Left kidney (tissue), 8 donors: ENCODE results near the gene MYH10. TPM values are rescaled to one million over a fixed set of nuclear protein-coding genes. Genes with fewer than 3 reads are reported as not detected.
"Not testable (repeated sequence)": the region's sequence is repeated elsewhere in the genome, so short reads cannot be mapped to it uniquely, and the experiment has no call there.

Experiments used
- DNase-seq: peaks from one replicate; pipeline ENCODE4 v3.0.0-alpha.2; 2013
- long read RNA-seq, 8 donors: transcript quantifications; one replicate each; lab custom pipeline, GENCODE V29; 2026
- polyA plus RNA-seq: library from polyadenylated mRNA; unstranded; fragments of 120-200 nt; gene quantifications from one replicate; pipeline ENCODE4 v1.2.1, GENCODE V29; 2013; ENCODE audit not compliant: insufficient read length

MYH10 gene
- 282 TPM for polyA plus RNA-seq
- long read RNA-seq, donor 1, full-length matches to known transcripts: 1 of 67 reads
- long read RNA-seq, donor 1, partial matches to known transcripts: 66 of 67 reads
- long read RNA-seq, donor 1, other reads (novel, unspliced or antisense): 0 of 67 reads
- long read RNA-seq, donor 2, partial matches to known transcripts: 89 of 89 reads
- long read RNA-seq, donor 2, other reads (novel, unspliced or antisense): 0 of 89 reads
- long read RNA-seq, donor 3, full-length matches to known transcripts: 5 of 82 reads
- long read RNA-seq, donor 3, partial matches to known transcripts: 77 of 82 reads
- long read RNA-seq, donor 3, other reads (novel, unspliced or antisense): 0 of 82 reads
- long read RNA-seq, donor 4: 0 reads
- long read RNA-seq, donor 5, full-length matches to known transcripts: 1 of 37 reads
- long read RNA-seq, donor 5, partial matches to known transcripts: 36 of 37 reads
- long read RNA-seq, donor 5, other reads (novel, unspliced or antisense): 0 of 37 reads
- long read RNA-seq, donor 6, partial matches to known transcripts: 39 of 41 reads
- long read RNA-seq, donor 6, other reads (novel, unspliced or antisense): 0 of 41 reads
- long read RNA-seq, donor 7, partial matches to known transcripts: 54 of 56 reads
- long read RNA-seq, donor 7, other reads (novel, unspliced or antisense): 0 of 56 reads
- long read RNA-seq, donor 8, full-length matches to known transcripts: 1 of 15 reads
- long read RNA-seq, donor 8, partial matches to known transcripts: 14 of 15 reads
- long read RNA-seq, donor 8, other reads (novel, unspliced or antisense): 0 of 15 reads

GRCh38 chr17:8630227-8630801 is at the start of gene MYH10:
TSS of gene MYH10 (minus strand) at chr17:8630725. CDS start at chr17:8623246, 7,479 bp downstream.
- DNase-seq: peak; percentile 32

GRCh38 chr17:8679126-8679525 is 48.6 kb upstream of the MYH10 start:
- no peak for DNase-seq

- DNase-seq: no peak
Measured at GRCh38 chr17:8675306-8675705, 44.8 kb upstream of the MYH10 start.

GRCh38 chr17:8674344-8675305 is 44.1 kb upstream of the MYH10 start:
- no peak for DNase-seq

GRCh38 chr17:8673612-8674011 is 43.1 kb upstream of the MYH10 start:
- DNase-seq: no peak

GRCh38 chr17:8672326-8672725 is 41.8 kb upstream of the MYH10 start:
- no peak for DNase-seq

- no peak for DNase-seq
Measured at GRCh38 chr17:8670421-8670820, 39.9 kb upstream of the MYH10 start.

- no peak for DNase-seq
Measured at GRCh38 chr17:8668176-8668740, 37.7 kb upstream of the MYH10 start.

- no peak for DNase-seq
Measured at GRCh38 chr17:8667421-8667820, 36.9 kb upstream of the MYH10 start.

- no peak for DNase-seq
Measured at GRCh38 chr17:8665684-8666083, 35.2 kb upstream of the MYH10 start.

- DNase-seq: no peak
Measured at GRCh38 chr17:8664456-8665126, 34.1 kb upstream of the MYH10 start.

- no peak for DNase-seq
Measured at GRCh38 chr17:8662973-8663372, 32.4 kb upstream of the MYH10 start.

GRCh38 chr17:8662076-8662831 is 31.7 kb upstream of the MYH10 start:
- no peak for DNase-seq

- DNase-seq: not testable (repeated sequence)
Measured at GRCh38 chr17:8660709-8661108, 30.2 kb upstream of the MYH10 start.

- no peak for DNase-seq
Measured at GRCh38 chr17:8659758-8660410, 29.4 kb upstream of the MYH10 start.

- DNase-seq: no peak
Measured at GRCh38 chr17:8658810-8659209, 28.3 kb upstream of the MYH10 start.

- DNase-seq: no peak
Measured at GRCh38 chr17:8656693-8657092, 26.2 kb upstream of the MYH10 start.

- DNase-seq: no peak
Measured at GRCh38 chr17:8654822-8655221, 24.3 kb upstream of the MYH10 start.

- no peak for DNase-seq
Measured at GRCh38 chr17:8651013-8651412, 20.5 kb upstream of the MYH10 start.
